Mesodermal cell (in vitro differentiated cells): Measurements from ENCODE around the gene SAMD1.
"Not testable (repeated sequence)": the region's sequence is repeated elsewhere in the genome, so short reads cannot be mapped to it uniquely, and the experiment has no call there.

Source experiments
- H3K27ac ChIP-seq: 2 replicates; pipeline ENCODE4 v1.7.0; 2013; ENCODE audit warnings: mild to moderate bottlenecking, low read depth, low read length, moderate library complexity; ENCODE audit not compliant: severe bottlenecking
- H3K36me3 ChIP-seq: 2 replicates; pipeline ENCODE4 v1.7.1; 2013; ENCODE audit warnings: mild to moderate bottlenecking, low read length, moderate library complexity; ENCODE audit not compliant: control insufficient read depth, insufficient read depth
- H3K4me1 ChIP-seq: one replicate; pipeline ENCODE4 v1.7.1; 2013; ENCODE audit warnings: mild to moderate bottlenecking, low read length; ENCODE audit not compliant: insufficient read depth, control insufficient read depth, poor library complexity, severe bottlenecking
- H3K4me3 ChIP-seq: 2 replicates; pipeline ENCODE4 v1.7.0; 2013; ENCODE audit warnings: low read length, control low read depth, mild to moderate bottlenecking; ENCODE audit not compliant: insufficient read depth, poor library complexity, severe bottlenecking; ENCODE audit errors: extremely low read depth
- H3K9me3 ChIP-seq: 2 replicates; pipeline ENCODE4 v1.7.1; 2013; ENCODE audit warnings: mild to moderate bottlenecking, low read length, moderate library complexity; ENCODE audit not compliant: control insufficient read depth
- WGBS, 2 experiments: methylation state at CpG; one replicate each; pipeline ENCODE4 v1.1.5; 2013; ENCODE audit warnings: missing lambda C conversion rate in 2 of 2; ENCODE audit not compliant: insufficient coverage in 2 of 2; 5-methylcytosine and 5-hydroxymethylcytosine counted together

SAMD1 gene

DNA sequence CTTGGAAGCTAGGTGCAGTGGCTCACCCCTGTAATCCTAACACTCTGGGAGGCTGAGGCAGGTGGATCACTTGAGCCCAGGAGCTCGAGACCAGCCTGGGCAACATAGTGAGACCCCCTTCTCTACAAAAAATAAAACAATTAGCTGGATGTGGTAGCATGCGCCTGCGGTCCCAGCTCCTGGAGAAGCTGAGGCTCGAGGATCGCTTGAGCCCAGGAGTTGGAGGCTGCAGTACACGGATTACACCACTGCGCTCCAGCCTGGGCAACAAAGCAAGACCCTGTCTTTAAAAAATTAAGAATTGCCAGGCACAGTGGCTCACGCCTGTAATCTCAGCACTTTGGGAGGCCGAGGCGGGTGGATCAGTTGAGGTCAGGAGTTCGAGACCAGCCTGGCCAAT lies 39.6 kb downstream of the SAMD1 start:
- H3K4me1 ChIP-seq, H3K4me3 ChIP-seq, H3K9me3 ChIP-seq, H3K27ac ChIP-seq: not testable (repeated sequence)
- WGBS, 2 experiments = 88 to 99% methylated on average over 8 to 9 of the region's 11 CpGs
- peaks cover 20% of the 10 kb centered on the region for H3K36me3 ChIP-seq

DNA sequence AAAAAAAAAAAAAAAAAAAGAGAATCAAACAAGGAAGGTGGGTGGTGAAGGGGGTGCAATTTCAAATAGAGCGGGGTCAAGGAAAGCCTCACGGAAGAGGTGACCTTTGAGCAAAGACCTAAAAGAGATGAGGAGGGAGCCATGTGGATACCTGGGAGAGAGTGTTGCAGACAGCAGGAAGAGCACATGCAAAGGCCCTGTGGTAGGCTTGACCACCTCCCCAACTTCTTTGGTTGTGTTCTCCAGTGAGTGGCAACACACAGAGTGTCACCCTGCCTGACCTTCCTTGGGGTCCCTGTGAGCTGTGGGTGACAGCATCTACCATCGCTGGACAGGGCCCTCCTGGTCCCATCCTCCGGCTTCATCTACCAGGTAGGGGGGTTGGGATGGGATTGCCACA lies 40.0 kb downstream of the SAMD1 start:
- no peaks in the 10 kb centered on the region for H3K4me1 ChIP-seq
- H3K36me3 ChIP-seq = peaks cover 20% of the 10 kb centered on the region
- no peak overlapping the region for H3K4me3 ChIP-seq
- H3K27ac ChIP-seq = no peak overlapping the region
- peaks cover 6% of the 10 kb centered on the region for H3K9me3 ChIP-seq
- 94 to 98% methylated on average over 3 to 4 of the region's 4 CpGs for WGBS, 2 experiments

DNA sequence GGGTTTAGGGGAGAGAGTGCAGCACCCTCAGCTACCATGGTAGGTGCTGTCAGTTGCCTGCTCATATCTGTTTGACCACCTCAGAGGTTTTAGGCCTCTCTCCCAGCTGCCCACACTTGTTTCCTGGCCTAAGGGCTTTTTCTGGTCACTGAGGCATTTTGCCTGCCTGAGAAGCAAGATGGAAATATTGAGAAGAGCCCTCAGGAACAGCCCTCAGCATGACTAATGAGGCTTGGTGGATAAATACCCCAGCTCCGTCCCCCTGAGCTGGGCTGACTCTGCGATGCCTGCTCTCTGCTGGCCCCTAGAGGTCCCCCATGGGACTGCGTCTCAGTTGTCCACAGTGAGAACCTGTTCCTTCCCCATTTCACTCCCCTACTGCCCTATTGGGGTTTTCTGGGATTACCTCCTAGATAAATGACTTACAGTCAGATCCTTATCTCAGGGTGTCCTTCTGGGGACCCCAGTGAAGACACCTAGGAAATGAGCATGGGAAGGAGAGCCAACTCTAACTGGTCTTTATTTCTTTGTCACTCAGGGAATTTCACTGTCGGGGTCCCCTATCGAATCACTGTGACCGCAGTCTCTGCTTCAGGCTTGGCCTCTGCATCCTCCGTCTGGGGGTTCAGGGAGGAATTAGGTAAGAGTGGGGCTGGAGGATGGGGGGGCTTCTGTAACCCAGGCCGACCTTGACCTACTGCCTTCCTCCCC lies 42.0 kb downstream of the SAMD1 start:
- H3K9me3 ChIP-seq = peaks cover 6% of the 10 kb centered on the region
- H3K27ac ChIP-seq = no peak overlapping the region
- WGBS, 2 experiments = 45 to 70% methylated on average over 2 to 4 of the region's 8 CpGs
- no peaks in the 10 kb centered on the region for H3K4me1 ChIP-seq
- H3K4me3 ChIP-seq = no peak overlapping the region
- H3K36me3 ChIP-seq = peaks cover 20% of the 10 kb centered on the region

DNA sequence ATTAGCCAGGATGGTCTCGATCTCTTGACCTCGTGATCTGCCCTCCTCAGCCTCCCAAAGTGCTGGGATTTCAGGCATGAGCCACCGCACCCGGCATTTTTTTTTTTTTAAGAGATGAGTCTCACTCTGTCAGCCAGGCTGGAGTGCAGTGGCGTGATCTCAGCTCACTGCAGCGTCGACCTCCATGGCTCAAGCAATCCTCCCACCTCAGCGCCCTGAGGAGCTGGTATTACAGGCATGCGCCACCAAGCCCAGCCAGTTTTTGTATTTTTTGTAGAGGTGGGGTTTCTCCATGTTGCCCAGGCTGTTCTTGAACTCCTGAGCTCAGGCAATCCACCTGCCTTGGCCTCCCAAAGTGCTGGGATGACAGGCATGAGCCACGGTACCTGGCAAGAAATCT lies 42.7 kb downstream of the SAMD1 start:
- 99 to 100% methylated on average over 5 to 8 of the region's 10 CpGs for WGBS, 2 experiments
- not testable (repeated sequence) for H3K4me1 ChIP-seq, H3K4me3 ChIP-seq, H3K27ac ChIP-seq, H3K9me3 ChIP-seq
- H3K36me3 ChIP-seq = peaks cover 16% of the 10 kb centered on the region

DNA sequence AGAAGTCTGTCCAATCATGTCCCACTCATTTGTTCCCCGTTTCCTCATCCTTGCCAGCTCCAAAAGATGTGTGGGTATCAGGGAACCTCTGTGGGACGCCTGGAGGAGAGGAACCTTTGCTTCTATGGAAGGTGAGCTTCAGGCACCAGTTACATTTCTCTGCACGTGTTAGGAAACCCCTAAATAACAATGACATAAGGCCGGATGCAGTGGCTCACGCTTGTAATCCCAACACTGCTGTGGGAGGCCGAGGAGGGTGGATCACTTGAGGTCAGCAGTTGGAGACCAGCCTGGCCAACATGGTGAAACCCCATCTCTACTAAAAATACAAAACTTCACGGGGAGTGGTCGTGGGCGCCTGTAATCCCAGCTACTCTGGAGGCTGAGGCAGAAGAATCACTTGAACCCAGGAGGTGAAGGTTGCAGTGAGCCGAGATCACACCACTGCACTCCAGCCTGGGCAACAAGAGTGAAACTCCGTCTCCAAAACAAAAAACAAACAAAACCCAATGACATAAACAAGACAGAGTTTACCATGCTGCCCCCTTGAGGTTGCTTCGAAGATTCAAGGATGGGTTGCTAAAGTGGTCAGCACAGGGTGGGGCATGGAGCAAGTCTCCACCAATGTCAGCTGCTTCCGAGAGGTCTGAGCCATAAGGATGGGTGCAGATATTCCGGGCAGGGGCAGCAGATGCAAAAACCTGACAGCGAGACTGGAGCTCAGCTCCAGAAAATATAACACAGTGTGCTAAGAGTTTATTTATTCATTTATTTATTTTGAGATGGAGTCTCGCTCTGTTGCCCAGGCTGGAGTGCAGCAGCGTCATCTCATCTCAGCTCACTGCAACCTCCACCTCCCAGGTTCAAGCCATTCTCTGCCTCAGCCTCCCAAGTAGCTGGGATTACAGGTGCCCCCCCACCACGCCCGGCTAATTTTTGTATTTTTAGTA lies 47.6 kb downstream of the SAMD1 start:
- WGBS, 2 experiments = 70 to 72% methylated on average over 9 to 13 of the region's 19 CpGs
- H3K27ac ChIP-seq = peak overlapping the region; percentile 88
- H3K36me3 ChIP-seq, H3K4me3 ChIP-seq, H3K4me1 ChIP-seq, H3K9me3 ChIP-seq: not testable (repeated sequence)

DNA sequence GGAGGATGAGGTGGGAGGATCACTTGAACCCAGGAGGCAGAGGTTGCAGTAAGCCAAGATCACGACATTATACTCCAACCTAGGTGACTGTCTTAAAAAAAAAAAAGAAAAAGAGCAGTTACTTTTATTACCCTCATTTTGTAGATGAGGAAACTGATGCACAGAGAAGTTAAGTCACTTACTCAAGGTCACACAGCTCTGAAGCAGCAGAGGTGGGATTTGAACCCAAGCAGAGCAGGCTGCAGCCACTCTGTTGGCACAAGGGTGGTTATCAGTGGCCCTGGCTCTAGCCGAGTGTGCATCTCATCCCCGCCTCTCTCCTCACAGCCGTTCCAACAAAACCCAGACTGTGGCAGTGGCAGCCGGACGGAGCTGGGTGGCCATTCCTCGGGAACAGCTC lies 51.4 kb downstream of the SAMD1 start:
- H3K4me1 ChIP-seq = no peaks in the 10 kb centered on the region
- 80 to 93% methylated on average over 3 to 5 of the region's 7 CpGs for WGBS, 2 experiments
- no peak overlapping the region for H3K4me3 ChIP-seq
- H3K27ac ChIP-seq = no peak overlapping the region
- no peaks in the 10 kb centered on the region for H3K9me3 ChIP-seq
- no peaks in the 10 kb centered on the region for H3K36me3 ChIP-seq
